Activated B cell treated with CpG ODN at 0.5 μM for 24 hours (primary cell): ENCODE data around the gene SRRM5. TPM values are rescaled to one million over a fixed set of nuclear protein-coding genes. Genes with fewer than 3 reads are reported as not detected.
A peak's percentile ranks its signal among the peaks of the same experiment; 100 is the strongest.

Source experiments
- ATAC-seq: fragments of 200-7000 bp; cut with Tn5 transposase; one replicate; pipeline ENCODE4 v1.10.0; 2021; ENCODE audit warnings: low read depth, mild to moderate bottlenecking, moderate library complexity
- CTCF ChIA-PET: fragments of 350-600 bp; sonication (Branson Sonifier 250); formaldehyde crosslinking; loops from one replicate; lab custom pipeline; 2021; ENCODE audit warnings: antibody characterized with exemption; lab: Charles Lee
- POLR2A ChIA-PET: fragments of 350-600 bp; sonication (Branson Sonifier 250); formaldehyde crosslinking; loops from one replicate; lab custom pipeline; 2021; ENCODE audit warnings: antibody characterized with exemption; lab: Charles Lee
- DNase-seq: peaks from one replicate; pipeline ENCODE4 v3.0.0; 2022
- H3K27ac Mint-ChIP-seq: one replicate; pipeline ENCODE4 v1.8.0; 2020; ENCODE audit warnings: mixed read lengths
- H3K27me3 Mint-ChIP-seq: one replicate; pipeline ENCODE4 v1.8.0; 2021; ENCODE audit warnings: mixed read lengths
- H3K36me3 Mint-ChIP-seq: one replicate; pipeline ENCODE4 v1.8.0; 2021; ENCODE audit warnings: low read depth, mixed read lengths
- H3K4me1 Mint-ChIP-seq: one replicate; pipeline ENCODE4 v1.8.0; 2021; ENCODE audit warnings: mixed read lengths
- H3K4me3 Mint-ChIP-seq: one replicate; pipeline ENCODE4 v1.8.0; 2020; ENCODE audit warnings: mild to moderate bottlenecking, mixed read lengths
- H3K9me3 Mint-ChIP-seq: one replicate; pipeline ENCODE4 v1.8.0; 2020; ENCODE audit warnings: mixed read lengths
- intact Hi-C: fragments of 100-400 bp; cut with micrococcal nuclease; formaldehyde crosslinking; loops from one replicate; pipeline ENCODE4 v1.15.1; 2024
- total RNA-seq: library from RNA; stranded (reverse); gene quantifications from 2 replicates; pipeline ENCODE4 v1.2.3, GENCODE V29; 2022
- TF ChIP-seq, protein P1 (sequence below): fragments of 200-600 bp; IDR thresholded peaks from one replicate; pipeline ENCODE4 v1.8.0; 2022; ENCODE audit warnings: antibody characterized with exemption, mild to moderate bottlenecking

SRRM5 gene
- total RNA-seq, 1 donor from 2014 or later: 0.29 TPM

GRCh38 chr19:43610493-43610892, 1.4 kb upstream of the SRRM5 start:
- CTCF ChIA-PET: no interaction called here
- Mint-ChIP-seq H3K27ac (no peak overlapping the region), H3K9me3 (no peaks in the 10 kb centered on the region), H3K4me3 (no peak overlapping the region), H3K4me1 (peaks cover 7% of the 10 kb centered on the region), H3K27me3 (no peaks in the 10 kb centered on the region), H3K36me3 (peaks cover 43% of the 10 kb centered on the region)
- POLR2A ChIA-PET: no interaction called here
- TF ChIP-seq, protein P1, sequence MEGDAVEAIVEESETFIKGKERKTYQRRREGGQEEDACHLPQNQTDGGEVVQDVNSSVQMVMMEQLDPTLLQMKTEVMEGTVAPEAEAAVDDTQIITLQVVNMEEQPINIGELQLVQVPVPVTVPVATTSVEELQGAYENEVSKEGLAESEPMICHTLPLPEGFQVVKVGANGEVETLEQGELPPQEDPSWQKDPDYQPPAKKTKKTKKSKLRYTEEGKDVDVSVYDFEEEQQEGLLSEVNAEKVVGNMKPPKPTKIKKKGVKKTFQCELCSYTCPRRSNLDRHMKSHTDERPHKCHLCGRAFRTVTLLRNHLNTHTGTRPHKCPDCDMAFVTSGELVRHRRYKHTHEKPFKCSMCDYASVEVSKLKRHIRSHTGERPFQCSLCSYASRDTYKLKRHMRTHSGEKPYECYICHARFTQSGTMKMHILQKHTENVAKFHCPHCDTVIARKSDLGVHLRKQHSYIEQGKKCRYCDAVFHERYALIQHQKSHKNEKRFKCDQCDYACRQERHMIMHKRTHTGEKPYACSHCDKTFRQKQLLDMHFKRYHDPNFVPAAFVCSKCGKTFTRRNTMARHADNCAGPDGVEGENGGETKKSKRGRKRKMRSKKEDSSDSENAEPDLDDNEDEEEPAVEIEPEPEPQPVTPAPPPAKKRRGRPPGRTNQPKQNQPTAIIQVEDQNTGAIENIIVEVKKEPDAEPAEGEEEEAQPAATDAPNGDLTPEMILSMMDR: no peak
- DNase-seq (no peak), ATAC-seq (no peak)
- intact Hi-C loops: no loop called here

GRCh38 chr19:43612374-43612773, 486 bp downstream of the SRRM5 start:
- ATAC-seq (no peak), DNase-seq (no peak)
- CTCF ChIA-PET: no interaction called here
- intact Hi-C loops: no loop called here
- H3K4me3 Mint-ChIP-seq: no peak overlapping the region
- no peaks in the 10 kb centered on the region for H3K27me3 Mint-ChIP-seq
- H3K9me3 Mint-ChIP-seq: no peaks in the 10 kb centered on the region
- H3K36me3 Mint-ChIP-seq: peaks cover 34% of the 10 kb centered on the region
- TF ChIP-seq, protein P1: no peak
- POLR2A ChIA-PET: no interaction called here
- H3K4me1 Mint-ChIP-seq: peaks cover 4% of the 10 kb centered on the region
- H3K27ac Mint-ChIP-seq: no peak overlapping the region

DNA sequence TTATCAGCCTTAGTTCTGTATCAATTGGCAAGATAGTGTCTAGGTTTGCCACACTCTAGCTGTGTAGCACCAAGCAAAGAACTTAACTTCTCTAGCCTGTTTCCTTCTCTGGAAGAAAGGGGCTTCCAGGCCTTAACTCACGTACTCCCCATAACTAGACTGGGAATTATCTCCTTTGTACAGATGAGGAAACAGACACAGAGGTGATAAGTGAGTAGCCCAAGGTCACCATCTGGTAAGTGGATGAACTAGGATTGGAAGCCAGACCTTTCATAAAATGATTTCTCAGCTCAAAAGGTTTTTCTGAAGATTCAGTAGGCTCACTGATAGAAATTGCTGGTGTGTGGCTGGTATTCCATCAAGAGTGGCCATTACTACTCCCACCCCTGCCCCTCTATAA, 4.4 kb downstream of the SRRM5 start:
- POLR2A ChIA-PET: interaction anchor here (0.5 to 0.7 kb wide), 2 partner anchors 142 to 177 kb away, joined by 3 read pairs; no protein-coding TSS in a partner anchor

DNA sequence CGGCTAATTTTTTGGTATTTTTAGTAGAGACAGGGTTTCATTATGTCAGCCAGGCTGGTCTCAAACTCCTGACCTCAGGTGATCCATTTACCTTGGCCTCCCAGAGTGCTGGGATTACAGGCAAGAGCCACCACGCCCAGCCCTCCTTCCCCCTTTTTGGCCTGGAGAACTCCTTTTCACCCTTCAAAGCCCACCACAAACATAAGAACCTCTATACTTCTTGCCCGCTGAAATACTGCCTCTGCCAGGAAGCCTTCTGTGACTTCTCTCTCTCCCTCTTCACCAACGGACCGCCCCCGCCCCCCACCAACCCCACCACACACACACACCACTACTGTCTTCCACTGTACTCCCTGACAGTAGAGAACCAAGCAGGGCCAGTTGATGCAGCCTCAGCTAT, 5.1 kb downstream of the SRRM5 start:
- H3K27me3 Mint-ChIP-seq: no peaks in the 10 kb centered on the region
- ChIA-PET CTCF (no interaction called here), POLR2A (interaction anchor here (0.6 kb wide), 1 partner anchor 97 kb away, joined by 6 read pairs; no protein-coding TSS in a partner anchor)
- H3K4me1 Mint-ChIP-seq: peaks cover 17% of the 10 kb centered on the region
- peaks cover 34% of the 10 kb centered on the region for H3K36me3 Mint-ChIP-seq
- DNase-seq (no peak), ATAC-seq (no peak)
- TF ChIP-seq, protein P1: no peak
- H3K4me3 Mint-ChIP-seq: no peak overlapping the region
- no peak overlapping the region for H3K27ac Mint-ChIP-seq
- H3K9me3 Mint-ChIP-seq: no peaks in the 10 kb centered on the region
- intact Hi-C loops: no loop called here

More for the DNA sequence above, 4.4 kb downstream of the SRRM5 start:
- DNase-seq (no peak), ATAC-seq (no peak)
- Mint-ChIP-seq H3K36me3 (peaks cover 38% of the 10 kb centered on the region), H3K9me3 (no peaks in the 10 kb centered on the region), H3K27me3 (no peaks in the 10 kb centered on the region), H3K4me3 (no peak overlapping the region), H3K27ac (no peak overlapping the region), H3K4me1 (peaks cover 17% of the 10 kb centered on the region)
- CTCF ChIA-PET: no interaction called here
- TF ChIP-seq, protein P1: no peak
- intact Hi-C loops: no loop called here

- Mint-ChIP-seq H3K4me1 (peaks cover 17% of the 10 kb centered on the region), H3K36me3 (peaks cover 15% of the 10 kb centered on the region), H3K9me3 (no peaks in the 10 kb centered on the region), H3K27me3 (no peaks in the 10 kb centered on the region), H3K27ac (peak overlapping the region; percentile 96), H3K4me3 (peak overlapping the region; percentile 94)
- ChIA-PET CTCF (no interaction called here), POLR2A (interaction anchor here (0.7 kb wide), 1 partner anchor 19 kb away, joined by 7 read pairs; no protein-coding TSS in a partner anchor)
- TF ChIP-seq, protein P1: no peak
- ATAC-seq: peak; percentile 29
- DNase-seq: no peak
- intact Hi-C loops: loop anchor here (1.0 to 2.0 kb wide), 5 partner anchors 23 to 594 kb away; partner anchors contain the start of genes IRGQ, PINLYP, XRCC1 and ZNF227
Observed at GRCh38 chr19:43618921-43619261, 7.0 kb downstream of the SRRM5 start.
